HG03575 (cell line): ENCODE data around the gene CPA2.
"Not testable (repeated sequence)": the region's sequence is repeated elsewhere in the genome, so short reads cannot be mapped to it uniquely, and the experiment has no call there.

Experiments used
- ATAC-seq: cut with Tn5 transposase; IDR thresholded peaks from one replicate; pipeline ENCODE4 v1.9.1; 2021; ENCODE audit not compliant: unreplicated experiment, insufficient number of reproducible peaks, low FRiP score; ENCODE audit errors: extremely low read depth

CPA2 gene

GRCh38 chr7:130266258-130266960 is at the start of gene CPA2:
CPA2 (plus strand) TSS chr7:130266863; CDS start chr7:130266882, 19 bp downstream.
- no peak for ATAC-seq

DNA sequence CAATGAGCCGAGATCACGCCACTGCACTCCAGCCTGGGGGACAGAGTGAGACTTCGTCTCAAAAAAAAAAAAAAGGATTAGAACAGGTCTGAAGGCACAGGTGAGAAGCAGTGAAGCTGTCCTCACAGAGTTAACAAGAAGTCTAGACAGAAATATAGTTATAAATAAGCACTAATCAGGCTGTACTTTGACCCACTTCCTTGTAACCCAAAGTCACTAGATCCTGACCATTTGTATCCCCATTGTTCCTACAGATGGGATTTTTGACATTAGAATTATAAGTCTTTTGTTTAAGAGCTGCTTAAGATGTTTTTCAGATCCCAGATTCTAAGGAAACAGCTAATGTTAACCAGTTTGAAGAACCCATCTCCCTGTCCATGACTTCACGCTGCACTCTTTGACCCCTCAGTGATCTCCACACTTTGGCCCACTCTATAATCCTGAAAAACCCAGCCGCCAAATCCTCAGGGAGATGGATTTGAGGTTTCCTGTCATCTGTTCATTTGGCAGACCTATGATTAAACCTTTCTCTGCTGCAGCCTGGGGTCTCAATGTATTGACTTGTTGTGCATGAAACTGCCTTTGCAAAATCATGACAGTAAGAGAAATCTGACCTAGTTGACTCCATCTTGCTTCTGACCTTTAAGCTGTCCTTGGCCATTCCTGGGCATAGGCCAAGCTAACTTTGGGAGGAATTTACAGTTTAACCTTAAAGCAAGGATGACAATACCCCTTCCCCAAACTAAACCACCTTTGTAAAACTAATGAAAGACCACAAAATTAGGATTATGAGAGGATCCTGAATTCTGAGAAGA is 47.6 kb upstream of the CPA2 start:
- ATAC-seq, result no peak

- no peak for ATAC-seq
Measured at GRCh38 chr7:130219871-130220270, 46.8 kb upstream of the CPA2 start.

GRCh38 chr7:130221746-130222145 is 44.9 kb upstream of the CPA2 start:
- no peak for ATAC-seq

GRCh38 chr7:130223646-130224045 is 43.0 kb upstream of the CPA2 start:
- ATAC-seq, result no peak

DNA sequence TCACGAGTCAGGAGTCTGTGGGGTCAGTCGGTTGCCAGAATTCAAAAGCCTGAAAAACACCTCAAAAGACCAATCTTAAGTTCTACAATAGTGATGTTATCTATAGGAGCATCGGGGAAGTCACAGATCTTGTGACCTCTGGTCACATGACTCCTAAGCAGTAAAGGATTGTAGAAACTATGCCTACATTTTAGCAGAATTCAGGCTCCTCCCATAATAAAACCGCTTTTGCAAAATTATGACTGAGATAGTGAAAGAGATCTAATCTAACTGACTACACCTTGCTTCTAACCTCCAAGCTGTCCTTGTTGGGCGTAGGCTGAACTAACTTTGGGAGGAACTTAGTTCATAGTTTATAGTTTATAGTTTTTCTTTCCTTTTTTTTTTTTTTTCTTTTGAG is 42.5 kb upstream of the CPA2 start:
- ATAC-seq, result no peak

GRCh38 chr7:130224923-130225322 is 41.7 kb upstream of the CPA2 start:
- ATAC-seq, result not testable (repeated sequence)

DNA sequence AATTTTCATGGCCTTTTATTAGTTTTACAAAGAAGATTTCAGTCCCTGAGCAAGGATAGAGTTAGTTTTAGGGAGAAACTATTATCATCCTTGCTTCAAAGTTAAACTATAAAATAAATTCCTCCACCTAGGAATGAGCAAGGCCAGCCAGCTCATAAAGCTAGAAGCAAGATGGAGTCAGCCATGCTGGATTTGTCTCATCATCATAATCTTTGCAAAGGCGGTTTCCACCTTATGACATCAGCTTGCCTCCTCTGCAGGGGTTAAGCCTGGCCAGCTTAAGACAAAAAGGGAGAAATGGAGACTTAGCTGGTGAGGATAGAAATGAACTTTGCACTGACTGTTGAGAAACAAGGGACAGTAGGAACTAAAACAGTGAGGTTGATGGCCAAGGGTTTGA is 40.3 kb upstream of the CPA2 start:
- ATAC-seq, result no peak

- no peak for ATAC-seq
Measured at GRCh38 chr7:130227883-130228575, 38.6 kb upstream of the CPA2 start.

DNA sequence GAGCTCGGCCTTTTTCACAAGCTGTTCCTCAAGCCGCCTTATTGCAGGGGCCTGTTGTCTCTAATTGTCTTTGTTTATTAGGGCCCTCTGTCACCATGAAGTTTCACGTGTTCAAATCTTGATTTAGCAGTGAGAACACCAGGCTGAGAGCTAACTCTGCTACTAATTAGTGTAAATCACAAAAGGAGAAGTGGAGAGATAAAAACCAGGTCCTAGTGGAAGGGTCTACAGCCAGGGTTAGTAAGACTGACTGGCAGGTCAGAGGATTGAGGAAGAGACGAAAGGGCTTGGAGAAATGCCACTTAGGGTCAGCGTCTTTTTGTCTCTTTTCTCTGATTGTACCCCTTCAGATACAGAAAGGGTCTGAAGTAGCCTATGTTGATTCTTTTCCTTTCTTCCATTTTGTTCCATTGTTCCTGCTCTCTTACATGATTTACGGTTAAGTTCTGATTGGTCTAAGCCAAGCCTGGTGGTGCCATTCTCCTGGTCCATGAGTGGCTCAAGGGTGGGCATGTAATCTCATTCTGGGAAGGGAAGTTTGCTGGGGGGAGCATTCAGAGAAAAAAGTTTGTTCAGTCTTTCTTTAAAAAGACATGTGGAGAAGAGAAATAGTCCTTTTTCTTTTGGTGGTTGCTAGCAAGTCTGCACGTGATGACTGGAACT is 37.7 kb upstream of the CPA2 start:
- no peak for ATAC-seq

DNA sequence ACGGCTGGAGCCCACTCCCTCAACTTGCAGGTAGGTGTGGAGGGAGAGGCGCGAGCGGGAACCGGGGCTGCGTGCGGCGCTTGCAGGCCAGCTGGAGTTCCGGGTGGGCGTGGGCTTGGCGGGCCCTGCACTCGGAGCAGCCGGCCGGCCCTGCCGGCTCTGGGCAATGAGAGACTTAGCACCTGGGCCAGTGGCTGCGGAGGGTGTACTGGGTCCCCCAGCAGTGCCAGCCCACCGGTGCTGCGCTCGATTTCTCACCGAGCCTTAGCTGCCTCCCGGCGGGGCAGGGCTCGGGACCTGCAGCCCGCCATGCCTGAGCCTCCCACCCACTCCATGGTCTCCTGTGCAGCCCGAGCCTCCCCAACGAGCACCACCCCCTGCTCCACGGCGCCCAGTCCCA is 36.7 kb upstream of the CPA2 start:
- not testable (repeated sequence) for ATAC-seq

GRCh38 chr7:130231792-130232191 is 34.9 kb upstream of the CPA2 start:
- no peak for ATAC-seq

DNA sequence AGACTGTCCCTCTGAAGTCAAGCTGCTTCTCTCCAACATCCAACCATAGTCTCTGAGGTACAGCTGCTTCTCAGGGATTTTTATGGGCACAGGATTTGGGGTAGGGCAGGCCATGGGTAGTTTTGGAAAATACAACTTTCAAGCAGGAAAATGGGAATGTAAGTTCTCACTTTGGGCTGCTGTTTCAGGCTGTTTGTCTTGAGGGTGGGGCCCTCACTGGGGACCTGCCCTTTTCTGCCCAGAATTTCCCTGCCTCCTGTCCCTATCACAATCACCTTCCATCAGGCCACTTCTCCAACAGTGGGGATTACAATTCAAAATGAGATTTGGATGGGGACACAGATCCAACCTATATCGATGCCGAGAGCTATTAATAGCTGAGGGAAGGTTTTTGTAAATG is 34.5 kb upstream of the CPA2 start:
- ATAC-seq, result no peak

- no peak for ATAC-seq
Measured at GRCh38 chr7:130234078-130234477, 32.6 kb upstream of the CPA2 start.

DNA sequence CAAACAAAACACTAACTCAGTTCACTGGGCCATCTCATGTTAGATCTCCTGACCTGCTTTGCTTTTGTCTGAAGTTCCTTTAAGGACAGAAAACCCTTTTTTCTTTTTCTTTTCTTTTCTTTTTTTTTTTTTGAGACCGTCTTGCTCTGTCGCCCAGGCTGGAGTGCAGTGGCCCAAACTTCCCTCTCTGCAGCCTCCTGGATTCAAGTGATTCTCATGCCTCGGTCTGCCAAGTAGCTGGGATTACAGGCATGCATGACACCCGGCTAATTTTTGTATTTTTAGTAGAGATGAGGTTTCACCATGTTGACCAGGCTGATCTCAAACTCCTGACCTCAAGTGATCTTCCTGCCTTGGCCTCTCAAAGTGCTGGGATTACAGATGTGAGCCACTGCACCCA is 30.3 kb upstream of the CPA2 start:
- not testable (repeated sequence) for ATAC-seq

DNA sequence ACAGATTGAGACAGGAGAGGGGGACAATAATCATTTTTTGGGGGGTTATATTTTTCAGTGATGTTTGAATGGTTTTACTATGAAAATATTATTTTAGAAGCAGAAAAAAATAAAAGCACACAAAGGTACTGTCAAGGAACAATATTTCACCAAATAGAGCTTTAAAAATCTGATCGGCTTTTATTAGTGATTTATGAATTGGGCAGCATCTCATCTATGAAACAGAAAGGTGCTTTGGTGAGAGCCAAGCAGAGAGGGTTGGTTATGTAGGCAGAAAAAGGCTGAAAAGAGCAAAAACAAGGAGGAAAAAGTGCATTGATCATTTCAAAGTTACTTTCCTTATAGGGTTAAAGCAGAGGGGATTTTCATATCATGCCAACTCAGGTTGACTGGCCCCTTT is 26.4 kb upstream of the CPA2 start:
- ATAC-seq, result no peak

DNA sequence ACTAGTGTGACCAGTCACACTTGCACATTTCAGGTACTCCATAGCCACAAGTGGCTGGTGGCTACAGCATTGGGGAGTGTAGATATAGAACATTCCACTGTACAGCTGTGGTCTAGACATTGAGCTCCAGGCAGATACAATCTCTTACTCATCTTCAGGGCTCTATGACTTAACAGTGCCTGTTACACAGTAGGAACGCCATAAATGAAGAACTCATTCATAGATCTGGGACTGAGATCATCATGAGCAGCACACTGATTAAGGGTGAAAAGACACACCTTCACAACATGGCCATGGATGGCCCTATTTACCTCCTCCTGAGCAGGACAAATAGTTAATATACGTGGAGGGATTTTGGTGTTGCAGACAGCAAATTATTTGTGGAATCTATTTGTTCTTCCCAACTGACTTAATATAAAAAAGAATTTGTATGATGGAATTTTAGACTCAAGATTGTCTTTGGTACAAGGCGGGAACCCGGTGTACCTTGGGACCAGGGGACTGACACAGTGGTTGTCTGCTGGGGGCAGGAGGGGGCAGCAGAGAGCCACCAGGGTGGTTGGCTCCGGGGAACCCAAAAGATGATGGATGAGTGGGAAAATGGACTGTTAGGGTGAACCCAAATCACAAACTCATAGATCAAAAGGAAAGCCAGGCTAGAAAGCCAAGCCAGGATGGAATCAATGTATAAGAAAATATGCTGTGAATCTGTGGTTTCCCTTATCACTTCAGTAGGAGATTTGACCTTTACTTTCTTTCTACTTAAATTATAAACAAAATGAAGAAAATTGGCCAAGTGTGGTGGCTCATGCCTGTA is 24.3 kb upstream of the CPA2 start:
- no peak for ATAC-seq

DNA sequence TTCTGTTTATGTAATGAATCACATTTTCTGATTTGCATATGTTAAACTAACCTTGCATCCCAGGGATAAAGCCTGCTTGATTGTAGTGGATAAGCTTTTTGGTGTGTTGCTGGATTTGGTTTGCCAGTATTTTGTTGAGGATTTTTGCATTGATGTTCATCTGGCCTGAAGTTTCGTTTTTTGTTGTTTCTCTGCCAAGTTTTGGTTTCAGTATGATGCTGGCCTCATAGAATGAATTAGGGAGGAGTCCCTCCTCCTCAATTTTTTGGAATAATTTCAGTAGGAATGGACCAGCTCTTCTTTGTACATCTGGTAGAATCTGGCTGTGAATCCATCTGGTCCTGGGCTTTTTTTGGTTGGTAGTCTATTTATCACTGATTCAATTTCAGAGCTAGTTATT is 23.2 kb upstream of the CPA2 start:
- ATAC-seq, result not testable (repeated sequence)

GRCh38 chr7:130246491-130246890 is 20.2 kb upstream of the CPA2 start:
- ATAC-seq, result not testable (repeated sequence)
